Measurements from ENCODE around the gene ISOC1.

DNA sequence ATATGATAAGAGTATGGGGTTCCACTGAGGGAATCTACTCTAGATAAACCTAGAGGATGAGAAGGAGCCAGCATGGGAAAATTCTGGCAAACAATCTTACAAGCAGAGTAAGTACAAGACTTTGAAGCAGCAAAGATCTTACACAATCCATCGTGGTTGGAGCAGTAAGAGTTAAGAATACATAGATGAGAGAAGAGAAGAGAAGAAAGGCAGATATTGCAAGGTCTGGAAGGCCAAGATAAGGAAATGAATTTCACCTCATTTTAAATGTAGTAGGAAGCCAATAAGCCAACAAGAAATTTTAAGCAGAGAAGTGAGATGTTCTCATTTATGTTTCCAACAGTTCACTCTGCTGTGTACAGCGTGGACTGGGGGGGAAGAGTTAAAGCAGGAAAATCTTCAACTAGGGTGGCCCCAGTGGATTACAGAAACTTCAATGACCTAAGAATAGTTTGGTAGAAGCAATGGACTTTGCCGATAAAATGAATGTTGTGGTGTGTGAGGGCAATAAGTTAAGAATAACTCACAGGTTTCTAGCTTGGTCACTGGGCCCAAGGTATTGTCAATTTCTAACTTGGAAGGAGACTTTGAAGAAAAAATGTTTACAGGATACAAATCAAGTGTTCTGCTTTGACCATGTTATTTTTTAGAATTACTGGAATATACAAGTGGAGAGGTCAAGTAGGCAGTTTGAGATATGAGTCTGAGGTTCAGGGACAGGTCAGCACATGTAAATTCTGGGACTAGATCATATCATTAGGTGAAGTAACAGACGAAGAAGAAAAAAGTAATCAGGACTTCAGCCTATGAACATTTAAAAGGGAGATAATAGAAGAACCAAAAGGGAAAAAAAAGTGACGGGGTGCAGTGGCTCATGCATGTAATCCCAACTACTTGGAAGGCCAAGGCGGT, 12.1 kb upstream of the ISOC1 start:
- TF ChIP-seq, protein P1, sequence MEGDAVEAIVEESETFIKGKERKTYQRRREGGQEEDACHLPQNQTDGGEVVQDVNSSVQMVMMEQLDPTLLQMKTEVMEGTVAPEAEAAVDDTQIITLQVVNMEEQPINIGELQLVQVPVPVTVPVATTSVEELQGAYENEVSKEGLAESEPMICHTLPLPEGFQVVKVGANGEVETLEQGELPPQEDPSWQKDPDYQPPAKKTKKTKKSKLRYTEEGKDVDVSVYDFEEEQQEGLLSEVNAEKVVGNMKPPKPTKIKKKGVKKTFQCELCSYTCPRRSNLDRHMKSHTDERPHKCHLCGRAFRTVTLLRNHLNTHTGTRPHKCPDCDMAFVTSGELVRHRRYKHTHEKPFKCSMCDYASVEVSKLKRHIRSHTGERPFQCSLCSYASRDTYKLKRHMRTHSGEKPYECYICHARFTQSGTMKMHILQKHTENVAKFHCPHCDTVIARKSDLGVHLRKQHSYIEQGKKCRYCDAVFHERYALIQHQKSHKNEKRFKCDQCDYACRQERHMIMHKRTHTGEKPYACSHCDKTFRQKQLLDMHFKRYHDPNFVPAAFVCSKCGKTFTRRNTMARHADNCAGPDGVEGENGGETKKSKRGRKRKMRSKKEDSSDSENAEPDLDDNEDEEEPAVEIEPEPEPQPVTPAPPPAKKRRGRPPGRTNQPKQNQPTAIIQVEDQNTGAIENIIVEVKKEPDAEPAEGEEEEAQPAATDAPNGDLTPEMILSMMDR (IDR thresholded peaks at IDR 0.05; ENCODE audit: low read depth, low read length, poor library complexity, severe bottlenecking) = no peak
- no peak for TF ChIP-seq EZH2phosphoT487 (IDR thresholded peaks at IDR 0.05; ENCODE audit: borderline replicate concordance, low read length)

Data from DOHH2 (cell line).